Left renal cortex interstitium (tissue), 4 donors: Measurements from ENCODE around the gene TMPO. TPM values are rescaled to one million over a fixed set of nuclear protein-coding genes. Genes with fewer than 3 reads are reported as not detected.
A peak's percentile ranks its signal among the peaks of the same experiment; 100 is the strongest.
"Not testable (repeated sequence)": the region's sequence is repeated elsewhere in the genome, so short reads cannot be mapped to it uniquely, and the experiment has no call there.

Source experiments
- DNase-seq, 4 donors: peaks; one replicate each; pipeline ENCODE4 v3.0.0-alpha.2; 2013; ENCODE audit warnings: low read depth in 4 of 4, low spot score in 2 of 4, missing footprints in 1 of 4
- polyA plus RNA-seq, 4 donors: library from polyadenylated mRNA; unstranded; fragments of 120-200 nt; gene quantifications; one replicate each; pipeline ENCODE4 v1.2.1, GENCODE V29; 2013; ENCODE audit not compliant: insufficient read length in 4 of 4

The TMPO gene
- polyA plus RNA-seq, 4 donors = 180 to 205 (median 203) TPM

DNA sequence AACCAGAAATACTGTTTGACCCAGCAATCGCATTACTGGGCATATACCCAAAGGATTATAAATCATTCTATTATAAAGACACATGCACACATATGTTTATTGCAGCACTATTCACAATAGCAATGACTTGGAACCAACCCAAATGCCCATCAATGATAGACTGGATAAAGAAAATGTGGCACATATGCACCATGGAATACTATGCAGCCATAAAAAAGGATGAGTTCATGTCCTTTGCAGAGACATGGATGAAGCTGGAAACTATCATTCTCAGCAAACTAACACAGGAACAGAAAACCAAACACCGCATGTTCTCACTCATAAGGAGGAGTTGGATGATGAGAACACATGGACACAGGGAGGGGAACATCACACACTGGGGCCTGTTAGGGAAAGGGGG lies 61.4 kb downstream of the TMPO start:
- DNase-seq = not testable (repeated sequence)

DNA sequence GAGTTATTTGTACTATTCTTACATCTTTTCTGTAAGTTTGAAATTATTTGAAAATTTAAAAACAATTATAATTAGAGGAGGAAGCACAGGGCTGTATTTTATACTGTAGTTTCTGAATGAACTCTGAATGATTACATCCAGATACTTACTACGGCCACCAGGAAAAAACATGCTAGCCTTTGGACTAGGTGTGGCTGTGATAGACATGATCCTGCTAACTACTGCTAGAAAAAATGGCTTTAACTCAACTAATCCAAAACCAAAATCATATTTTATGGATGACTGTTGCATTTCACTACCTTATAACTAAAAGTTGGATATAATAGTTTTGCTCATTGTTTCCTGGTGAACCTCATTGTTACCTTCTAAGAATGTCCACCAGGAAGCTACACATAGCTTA lies 63.0 kb downstream of the TMPO start:
- DNase-seq = no peak

DNA sequence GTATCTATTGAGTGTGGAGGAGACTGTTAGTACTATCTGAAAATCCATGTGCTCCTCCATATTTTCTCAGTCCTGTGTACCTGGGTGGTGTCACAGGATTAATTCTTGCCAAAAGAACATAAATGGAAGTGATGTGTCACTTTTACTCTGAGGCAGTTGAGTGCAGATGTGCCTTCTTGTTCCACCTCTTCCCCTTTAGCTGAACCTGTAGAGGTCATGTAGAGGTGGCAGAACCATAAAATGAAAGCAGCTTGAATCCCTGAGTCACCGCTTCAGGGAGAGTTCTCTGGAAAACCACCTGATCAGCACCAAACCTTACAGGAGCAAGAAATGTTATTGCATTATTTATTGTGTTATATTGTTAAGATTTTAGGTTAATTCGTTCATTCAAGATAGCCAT lies 63.4 kb downstream of the TMPO start:
- no peak for DNase-seq

DNA sequence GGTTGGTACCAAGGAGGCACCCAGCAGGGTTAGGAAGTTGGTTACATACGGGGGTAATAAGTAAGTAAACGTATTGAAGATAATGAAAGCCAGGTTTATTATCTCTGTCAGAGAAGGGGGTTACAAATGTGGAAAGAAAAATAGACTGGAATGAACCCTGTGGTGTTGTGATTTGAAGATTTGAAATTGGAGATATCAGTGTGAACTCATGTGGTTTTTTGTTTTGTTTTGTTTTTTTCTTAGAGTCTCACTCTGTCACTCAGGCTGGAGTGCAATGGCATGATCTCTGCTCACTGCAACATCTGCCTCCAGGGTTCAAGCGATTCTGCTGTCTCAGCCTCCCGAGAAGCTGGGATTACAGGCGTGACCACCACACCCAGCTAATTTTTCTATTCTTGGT lies 64.0 kb downstream of the TMPO start:
- DNase-seq = no peak

DNA sequence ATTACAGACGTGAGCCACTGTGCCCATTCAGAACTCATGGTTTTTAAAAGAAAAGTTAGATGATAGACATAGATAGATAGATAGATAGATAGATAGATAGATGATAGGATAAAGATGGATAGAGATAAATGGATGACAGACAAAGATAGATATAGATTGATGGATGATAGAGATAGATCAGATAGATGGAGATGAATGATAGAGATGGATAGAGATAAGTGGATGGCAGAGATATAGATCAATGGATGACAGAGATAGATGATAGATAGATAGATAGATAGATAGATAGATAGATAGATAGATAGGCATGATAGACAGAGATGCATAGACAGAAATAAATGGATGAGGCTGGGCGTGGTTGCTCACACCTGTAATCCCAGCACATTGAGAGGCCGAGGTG lies 64.4 kb downstream of the TMPO start:
- DNase-seq = no peak

DNA sequence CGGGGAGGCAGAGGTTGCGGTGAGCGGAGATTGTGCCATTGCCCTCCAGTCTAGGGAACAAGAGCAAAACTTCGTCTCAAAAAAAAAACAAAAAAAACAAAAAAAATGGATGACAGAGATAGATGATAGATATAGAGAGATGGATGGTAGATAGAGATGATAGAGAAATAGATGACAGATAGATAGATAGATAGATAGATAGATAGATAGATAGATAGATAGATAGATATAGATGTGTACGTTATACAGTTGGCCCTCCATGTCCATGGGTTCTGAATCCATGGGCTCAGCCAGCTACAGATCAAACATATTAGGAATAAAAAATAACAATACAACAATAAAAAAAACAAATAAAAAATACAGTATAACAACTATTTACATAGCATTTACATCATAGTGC lies 65.3 kb downstream of the TMPO start:
- no peak for DNase-seq

DNA sequence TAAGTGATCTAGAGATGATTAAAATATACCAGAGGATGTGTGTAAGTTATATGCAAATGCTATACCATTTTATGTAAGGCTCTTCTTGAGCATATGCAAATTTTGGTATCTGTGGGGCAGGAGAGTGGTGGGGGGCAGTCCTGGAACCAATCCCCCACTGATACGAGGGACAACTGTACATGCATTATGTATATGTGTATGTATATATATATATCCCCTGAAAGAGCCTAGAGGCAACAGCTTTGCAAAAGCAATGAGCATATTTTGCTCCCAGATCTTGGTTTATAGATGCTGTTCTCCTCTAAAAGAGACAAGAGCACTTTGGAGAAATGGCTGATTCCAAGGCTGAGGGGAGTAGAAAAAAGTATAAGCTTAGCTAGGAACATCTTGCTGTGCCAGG lies 65.7 kb downstream of the TMPO start:
- no peak for DNase-seq

DNA sequence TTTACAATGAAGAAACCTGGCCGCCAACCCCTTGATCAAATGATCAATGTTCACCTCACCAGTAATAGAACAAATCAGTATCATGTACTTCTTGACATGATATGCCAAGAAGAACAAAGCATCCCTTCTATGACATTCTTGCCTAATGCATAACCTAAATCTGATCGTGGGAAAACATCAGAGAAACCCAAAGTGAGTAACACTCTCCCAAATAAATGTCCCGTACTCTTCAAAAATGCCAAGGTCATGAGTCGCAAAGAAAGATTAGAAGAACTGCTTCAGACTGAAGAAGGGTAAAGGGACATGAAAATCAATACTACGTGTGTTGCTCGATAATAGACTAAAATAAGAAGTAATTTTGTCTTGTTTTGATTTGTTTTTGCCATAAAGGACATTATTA lies 66.7 kb downstream of the TMPO start:
- no peak for DNase-seq

DNA sequence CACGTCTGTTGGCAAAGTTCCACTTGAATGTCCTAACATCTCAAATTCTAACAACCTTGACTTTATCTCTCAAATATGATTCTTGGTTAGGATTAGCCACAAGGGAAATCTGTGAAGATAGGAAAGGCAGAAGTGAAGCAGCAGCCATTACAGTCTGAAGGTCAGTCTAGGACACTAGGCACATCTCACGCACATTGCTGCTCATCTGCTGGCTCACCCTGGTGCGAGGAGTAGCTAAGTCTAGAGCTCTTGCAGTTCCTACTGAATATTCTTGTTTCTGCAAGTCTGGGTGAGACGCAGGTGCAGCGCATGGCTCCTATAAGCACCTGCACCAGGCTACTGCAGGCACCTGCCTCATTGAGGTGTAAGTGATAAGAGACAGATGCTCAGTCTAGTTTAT lies 71.7 kb downstream of the TMPO start:
- no peak for DNase-seq

DNA sequence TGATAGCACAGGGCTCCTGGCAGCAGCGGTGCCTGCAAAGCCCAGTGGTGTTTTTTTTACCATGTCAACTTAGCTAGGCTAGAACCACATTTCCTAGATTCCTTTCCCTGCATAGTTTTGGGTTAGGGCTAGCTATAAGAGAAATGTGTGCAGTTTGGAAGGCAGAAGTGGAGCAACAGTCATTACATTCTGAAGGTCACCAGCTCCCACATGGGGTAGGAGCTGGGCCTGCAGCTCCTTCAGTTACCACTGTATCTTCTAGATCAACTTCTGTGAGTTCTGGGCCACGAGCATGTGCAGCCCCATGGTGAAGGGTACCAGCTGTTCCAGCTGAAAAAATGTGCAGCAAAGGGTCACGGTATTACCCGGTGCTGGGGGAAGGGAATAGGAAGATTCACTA lies 75.8 kb downstream of the TMPO start:
- DNase-seq = no peak

DNA sequence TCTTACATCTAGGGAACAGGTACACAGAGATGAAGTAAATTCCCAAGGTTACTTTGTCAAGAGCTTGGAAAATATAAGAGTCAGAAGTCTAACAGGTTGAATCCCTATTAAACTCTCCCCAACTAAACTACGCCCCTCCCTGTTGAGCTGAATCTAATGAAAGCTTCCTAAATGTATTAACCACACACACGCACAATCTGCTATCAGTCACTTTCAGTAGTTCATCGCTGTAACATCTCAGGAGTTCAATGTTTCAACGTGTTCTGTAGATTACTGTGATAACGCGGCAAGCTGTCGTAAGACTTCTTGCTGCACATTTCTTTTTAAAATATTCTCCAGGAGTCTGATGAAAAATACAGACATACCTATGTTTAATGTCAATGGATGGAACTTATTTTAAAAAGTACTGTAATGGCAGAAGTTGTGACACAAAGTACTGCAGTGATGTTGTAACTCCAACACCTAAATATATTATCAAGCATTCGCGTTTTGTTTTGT lies 77.5 kb downstream of the TMPO start:
- DNase-seq = no peak

DNA sequence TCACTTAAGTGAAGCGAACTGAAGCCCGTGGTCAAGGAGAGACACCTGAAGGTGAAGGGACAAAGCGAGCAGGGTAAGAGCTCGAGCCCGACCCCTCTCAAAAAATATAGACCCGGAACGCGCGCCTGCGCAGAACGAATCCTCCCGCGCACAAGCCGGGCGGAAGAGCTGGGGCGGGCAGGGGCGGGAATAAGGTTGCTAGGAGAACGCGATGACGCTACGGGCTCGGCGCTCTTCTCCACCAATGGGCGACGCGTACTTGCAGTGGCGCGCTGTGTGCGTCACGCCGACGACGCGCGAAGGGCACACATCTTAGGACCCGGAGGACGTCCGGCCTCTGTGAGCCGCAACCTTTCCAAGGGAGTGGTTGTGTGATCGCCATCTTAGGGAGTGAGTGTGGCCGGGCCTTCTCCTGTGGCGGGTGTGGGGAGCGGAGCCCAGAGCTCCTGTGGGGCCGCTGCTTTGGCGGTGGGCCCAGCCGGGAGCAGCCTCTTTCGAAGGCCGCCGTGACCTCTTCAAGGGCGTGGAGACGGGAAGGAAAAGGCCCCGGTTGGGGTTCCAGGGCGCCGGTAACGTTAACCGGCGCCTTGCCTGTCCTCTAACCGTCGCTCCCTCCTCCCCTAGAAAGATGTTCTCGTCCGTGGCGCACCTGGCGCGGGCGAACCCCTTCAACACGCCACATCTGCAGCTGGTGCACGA lies 78.1 kb downstream of the TMPO start, which contains the start of gene SLC25A3:
SLC25A3 (plus strand) TSS at position 336 of the 699 bp plus-strand sequence; CDS start at position 629, 293 bp downstream.
- peak; percentile 87 to 96 (median 94) for DNase-seq

DNA sequence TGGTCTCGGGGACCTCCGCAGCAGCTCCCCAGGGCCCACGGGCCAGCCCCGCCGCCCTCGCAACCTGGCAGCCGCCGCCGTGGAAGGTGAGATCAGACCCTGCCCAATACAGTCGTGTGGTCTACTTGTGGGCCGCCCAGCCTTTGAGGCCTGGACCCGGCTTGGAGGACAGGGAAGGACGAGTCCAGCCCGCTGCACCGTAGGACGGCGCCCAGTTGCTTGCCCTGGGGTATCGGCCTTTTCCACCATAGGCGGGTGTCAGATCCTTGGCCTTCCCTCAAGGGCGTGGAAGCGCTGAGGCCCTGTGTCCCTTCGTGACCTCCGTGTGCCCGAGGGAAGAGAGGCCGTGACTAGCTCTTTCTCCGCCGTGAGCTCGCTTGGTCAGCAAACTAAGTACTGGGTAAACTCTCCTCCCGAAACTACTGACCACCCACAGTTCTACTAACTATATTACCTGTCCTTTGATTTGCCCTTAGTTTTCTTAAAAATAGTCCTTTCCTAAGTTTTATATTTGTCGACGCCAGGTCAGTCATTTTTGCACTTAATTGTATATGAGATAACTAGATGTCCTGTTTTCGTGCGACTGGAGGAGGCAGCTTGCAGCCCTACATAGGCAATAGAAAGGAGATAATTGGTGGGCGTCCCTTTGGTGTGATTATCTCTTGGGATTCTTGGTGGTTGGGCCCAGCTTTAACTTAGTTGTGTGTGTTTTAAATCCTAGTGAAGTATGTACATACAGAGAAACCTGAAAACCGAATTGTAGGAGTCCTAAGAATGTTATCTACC lies 78.9 kb downstream of the TMPO start:
- DNase-seq = peak in 1 of 4 donors; percentile 41

DNA sequence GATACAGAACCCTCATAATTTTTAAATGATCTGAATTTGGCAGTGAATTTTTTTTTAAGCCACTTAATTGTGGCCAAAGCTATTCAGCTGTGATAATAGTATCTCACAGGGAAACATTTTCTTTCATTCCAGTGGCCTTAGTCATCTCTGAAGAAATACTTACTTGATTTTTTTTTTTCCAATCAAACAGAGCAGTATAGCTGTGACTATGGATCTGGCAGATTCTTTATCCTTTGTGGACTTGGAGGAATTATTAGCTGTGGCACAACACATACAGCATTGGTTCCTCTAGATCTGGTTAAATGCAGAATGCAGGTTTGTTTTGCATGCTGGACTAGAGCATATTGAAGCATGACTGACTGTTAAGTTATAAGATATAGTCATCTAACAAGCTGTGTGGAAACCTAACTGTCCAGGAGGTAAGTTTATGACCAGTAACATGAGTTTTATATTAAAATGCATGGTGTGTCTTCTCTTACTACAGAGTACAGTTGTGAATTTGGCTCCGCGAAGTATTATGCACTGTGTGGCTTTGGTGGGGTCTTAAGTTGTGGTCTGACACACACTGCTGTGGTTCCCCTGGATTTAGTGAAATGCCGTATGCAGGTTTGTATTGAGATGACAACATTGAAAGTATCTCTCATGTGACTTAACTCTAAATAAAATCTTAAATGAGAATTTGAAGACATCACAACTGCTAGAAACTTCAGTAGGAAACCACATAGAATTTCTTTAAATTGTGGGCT lies 80.0 kb downstream of the TMPO start:
- no peak for DNase-seq

DNA sequence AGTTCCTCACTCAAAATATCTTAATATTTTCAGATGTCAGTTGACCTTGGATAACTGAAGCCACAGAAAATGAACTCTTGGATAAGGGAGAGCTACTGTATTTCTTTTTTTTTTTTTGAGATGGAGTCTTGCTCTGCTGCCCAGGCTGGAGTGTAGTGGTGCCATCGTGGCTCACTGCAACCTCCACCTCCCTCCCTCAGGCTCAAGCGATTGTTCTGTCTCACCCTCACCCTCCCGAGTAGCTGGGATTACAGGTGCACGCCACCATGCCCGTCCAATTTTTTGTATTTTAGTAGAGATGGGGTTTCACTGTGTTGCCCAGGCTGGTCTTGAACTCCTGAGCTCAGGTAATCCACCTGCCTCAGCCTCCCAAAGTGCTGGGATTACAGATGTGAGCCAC lies 81.9 kb downstream of the TMPO start:
- DNase-seq = not testable (repeated sequence)

Other genes starting within 250 kb of the TMPO start
- gene SLC25A3, start 78.1 kb downstream of the TMPO start, polyA plus RNA-seq = 100 to 1,000 TPM; 525 to 702 (median 630) TPM
- gene IKBIP, start 129.2 kb downstream of the TMPO start, polyA plus RNA-seq = 10 to 100 TPM; 18.6 to 26.9 (median 26.2) TPM
- 10 to 100 TPM; 28.0 to 41.2 (median 30.3) TPM for gene APAF1, start 129.7 kb downstream of the TMPO start, polyA plus RNA-seq